Panc1 (cell line): ENCODE measurements around the gene SLC19A1. TPM values are rescaled to one million over a fixed set of nuclear protein-coding genes. Genes with fewer than 3 reads are reported as not detected.

Experiments
- ATAC-seq: fragments of 200-7000 bp; cut with Tn5 transposase; 2 replicates; pipeline ENCODE4 v1.9.1; 2020; ENCODE audit warnings: mild to moderate bottlenecking, moderate library complexity
- BruUV-seq: library from RNA; stranded (reverse); fragments of 400-500 nt; replicated peaks from 2 replicates; lab custom pipeline; 2021; lab: Mats Ljungman, UMichigan
- CTCF ChIA-PET: fragments of 300-600 bp; sonication (Branson Sonifier 250); formaldehyde crosslinking; loops from one replicate; lab custom pipeline; 2022; ENCODE audit warnings: antibody characterized with exemption; lab: Charles Lee
- POLR2A ChIA-PET: fragments of 300-600 bp; sonication (Branson Sonifier 250); formaldehyde crosslinking; loops from one replicate; lab custom pipeline; 2022; ENCODE audit warnings: antibody characterized with exemption; lab: Charles Lee
- DNase-seq: peaks from one replicate; pipeline ENCODE4 v3.0.0-alpha.2; 2010; ENCODE audit warnings: low read depth, low spot score
- H3K27ac ChIP-seq: 2 replicates; pipeline ENCODE4 v1.5.1; 2011; ENCODE audit warnings: mild to moderate bottlenecking, low read length, inconsistent platforms
- H3K27me3 ChIP-seq: fragments of 200-500 bp; sonication (Bioruptor generic); 2 replicates; pipeline ENCODE4 v1.6.0; 2014; ENCODE audit warnings: low read length, inconsistent platforms; ENCODE audit not compliant: control insufficient read depth, insufficient read depth
- H3K36me3 ChIP-seq: fragments of 200-500 bp; sonication (Bioruptor generic); 2 replicates; pipeline ENCODE4 v1.5.1; 2014; ENCODE audit warnings: inconsistent platforms, mild to moderate bottlenecking, low read length, moderate library complexity; ENCODE audit not compliant: control insufficient read depth, insufficient read depth
- H3K4me1 ChIP-seq: 2 replicates; pipeline ENCODE4 v1.5.1; 2011; ENCODE audit warnings: inconsistent platforms, mild to moderate bottlenecking, low read length, moderate library complexity; ENCODE audit not compliant: control insufficient read depth, insufficient read depth
- H3K4me3 ChIP-seq, 2 experiments: 2 replicates each; pipeline ENCODE4 v1.5.1; 2011 to 2012; ENCODE audit warnings: low read depth in 2 of 2, low read length in 2 of 2, mild to moderate bottlenecking in 2 of 2, inconsistent platforms in 1 of 2, moderate library complexity in 1 of 2
- H3K9me3 ChIP-seq: fragments of 200-500 bp; sonication (Bioruptor generic); 2 replicates; pipeline ENCODE4 v1.5.1; 2014; ENCODE audit warnings: low read depth, mild to moderate bottlenecking, inconsistent platforms, low read length, moderate library complexity; ENCODE audit not compliant: control insufficient read depth, insufficient read depth
- POLR2AphosphoS5 ChIP-seq: IDR thresholded peaks from 2 replicates; pipeline ENCODE4 v1.6.1; 2012; ENCODE audit warnings: mild to moderate bottlenecking, low read depth, low read length, moderate library complexity
- SIN3A ChIP-seq: IDR thresholded peaks from 2 replicates; pipeline ENCODE4 v1.6.1; 2012; ENCODE audit warnings: low read depth, mild to moderate bottlenecking, low read length, moderate library complexity, borderline replicate concordance; ENCODE audit not compliant: insufficient read depth
- TCF7L2 ChIP-seq: IDR thresholded peaks from 2 replicates; pipeline ENCODE4 v1.6.1; 2011; ENCODE audit warnings: mild to moderate bottlenecking, low read depth, low read length, inconsistent platforms
- in situ Hi-C: cut with HindIII; loops from 2 replicates; pipeline ENCODE4 v1.10.0; 2016; ENCODE audit warnings: low sequenced_read_pairs, low pct_unique_long_range_greater_than_20kb
- intact Hi-C: fragments of 100-400 bp; cut with micrococcal nuclease; formaldehyde crosslinking; loops from one replicate; pipeline ENCODE4 v1.10.0; 2022; ENCODE audit not compliant: unreplicated experiment
- total RNA-seq: library from RNA; stranded (reverse); gene quantifications from one replicate; pipeline ENCODE4 v1.2.1, GENCODE V29; 2021; ENCODE audit not compliant: unreplicated experiment
- TF ChIP-seq, protein P1 (sequence below): fragments of 450-650 bp; IDR thresholded peaks from 2 replicates; pipeline ENCODE4 v1.5.1; 2017; ENCODE audit warnings: mild to moderate bottlenecking
- TF ChIP-seq, protein P2 (sequence below), 2 experiments: IDR thresholded peaks; 2 replicates each; pipeline ENCODE4 v1.6.1; 2011 to 2012; ENCODE audit warnings: low read depth in 2 of 2, control low read depth in 1 of 2, low read length in 1 of 2, mild to moderate bottlenecking in 1 of 2, moderate library complexity in 1 of 2; ENCODE audit not compliant: insufficient read depth in 1 of 2

The SLC19A1 gene
- total RNA-seq, 1 experiment from 2014 or later = 24.5 TPM

DNA sequence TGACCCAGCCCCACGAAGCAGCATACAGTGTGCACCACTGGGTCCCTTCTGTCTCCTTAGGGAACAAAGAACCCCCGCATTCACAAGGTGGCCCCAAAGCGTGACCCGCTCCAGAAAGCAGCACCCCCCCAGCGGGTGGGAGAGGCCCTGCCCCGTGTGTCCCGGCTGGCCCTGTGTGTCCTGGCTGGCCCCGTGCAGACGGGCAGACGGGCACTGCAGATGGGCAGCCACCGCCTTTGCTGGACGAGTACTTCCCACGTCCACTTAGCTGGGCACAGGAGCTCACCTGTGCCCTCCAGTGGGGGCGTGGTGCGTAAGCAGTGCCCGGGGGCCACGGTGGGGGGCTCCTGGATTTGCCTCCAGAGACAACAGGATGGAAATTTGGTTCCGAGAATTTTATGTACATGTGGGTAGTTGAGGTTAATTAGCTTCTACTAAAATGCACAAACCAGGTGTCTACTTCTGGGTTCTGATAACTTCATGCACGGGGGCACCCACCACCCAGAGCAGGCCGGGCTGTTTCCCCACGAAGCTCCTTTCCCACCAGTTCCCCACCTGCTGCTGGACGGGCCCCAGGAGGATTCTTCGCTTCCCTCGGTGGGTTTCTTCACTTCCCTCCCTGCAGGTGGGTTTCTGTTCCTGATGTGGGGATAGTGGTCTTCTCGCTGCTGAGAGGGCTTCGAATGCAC is 33.2 kb upstream of the SLC19A1 start:
- H3K27me3 ChIP-seq = no peaks in the 10 kb centered on the region
- no peaks in the 10 kb centered on the region for H3K4me1 ChIP-seq
- intact Hi-C loops (no loop called here), in situ Hi-C loops (no loop called here)
- DNase-seq = no peak
- ATAC-seq = no peak
- no peaks in the 10 kb centered on the region for H3K36me3 ChIP-seq
- BruUV-seq = no TSS peak
- no peak overlapping the region for H3K27ac ChIP-seq
- POLR2A ChIA-PET = no interaction called here
- CTCF ChIA-PET = no interaction called here
- TF ChIP-seq, protein P1, sequence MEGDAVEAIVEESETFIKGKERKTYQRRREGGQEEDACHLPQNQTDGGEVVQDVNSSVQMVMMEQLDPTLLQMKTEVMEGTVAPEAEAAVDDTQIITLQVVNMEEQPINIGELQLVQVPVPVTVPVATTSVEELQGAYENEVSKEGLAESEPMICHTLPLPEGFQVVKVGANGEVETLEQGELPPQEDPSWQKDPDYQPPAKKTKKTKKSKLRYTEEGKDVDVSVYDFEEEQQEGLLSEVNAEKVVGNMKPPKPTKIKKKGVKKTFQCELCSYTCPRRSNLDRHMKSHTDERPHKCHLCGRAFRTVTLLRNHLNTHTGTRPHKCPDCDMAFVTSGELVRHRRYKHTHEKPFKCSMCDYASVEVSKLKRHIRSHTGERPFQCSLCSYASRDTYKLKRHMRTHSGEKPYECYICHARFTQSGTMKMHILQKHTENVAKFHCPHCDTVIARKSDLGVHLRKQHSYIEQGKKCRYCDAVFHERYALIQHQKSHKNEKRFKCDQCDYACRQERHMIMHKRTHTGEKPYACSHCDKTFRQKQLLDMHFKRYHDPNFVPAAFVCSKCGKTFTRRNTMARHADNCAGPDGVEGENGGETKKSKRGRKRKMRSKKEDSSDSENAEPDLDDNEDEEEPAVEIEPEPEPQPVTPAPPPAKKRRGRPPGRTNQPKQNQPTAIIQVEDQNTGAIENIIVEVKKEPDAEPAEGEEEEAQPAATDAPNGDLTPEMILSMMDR = no peak
- TF ChIP-seq, protein P2, sequence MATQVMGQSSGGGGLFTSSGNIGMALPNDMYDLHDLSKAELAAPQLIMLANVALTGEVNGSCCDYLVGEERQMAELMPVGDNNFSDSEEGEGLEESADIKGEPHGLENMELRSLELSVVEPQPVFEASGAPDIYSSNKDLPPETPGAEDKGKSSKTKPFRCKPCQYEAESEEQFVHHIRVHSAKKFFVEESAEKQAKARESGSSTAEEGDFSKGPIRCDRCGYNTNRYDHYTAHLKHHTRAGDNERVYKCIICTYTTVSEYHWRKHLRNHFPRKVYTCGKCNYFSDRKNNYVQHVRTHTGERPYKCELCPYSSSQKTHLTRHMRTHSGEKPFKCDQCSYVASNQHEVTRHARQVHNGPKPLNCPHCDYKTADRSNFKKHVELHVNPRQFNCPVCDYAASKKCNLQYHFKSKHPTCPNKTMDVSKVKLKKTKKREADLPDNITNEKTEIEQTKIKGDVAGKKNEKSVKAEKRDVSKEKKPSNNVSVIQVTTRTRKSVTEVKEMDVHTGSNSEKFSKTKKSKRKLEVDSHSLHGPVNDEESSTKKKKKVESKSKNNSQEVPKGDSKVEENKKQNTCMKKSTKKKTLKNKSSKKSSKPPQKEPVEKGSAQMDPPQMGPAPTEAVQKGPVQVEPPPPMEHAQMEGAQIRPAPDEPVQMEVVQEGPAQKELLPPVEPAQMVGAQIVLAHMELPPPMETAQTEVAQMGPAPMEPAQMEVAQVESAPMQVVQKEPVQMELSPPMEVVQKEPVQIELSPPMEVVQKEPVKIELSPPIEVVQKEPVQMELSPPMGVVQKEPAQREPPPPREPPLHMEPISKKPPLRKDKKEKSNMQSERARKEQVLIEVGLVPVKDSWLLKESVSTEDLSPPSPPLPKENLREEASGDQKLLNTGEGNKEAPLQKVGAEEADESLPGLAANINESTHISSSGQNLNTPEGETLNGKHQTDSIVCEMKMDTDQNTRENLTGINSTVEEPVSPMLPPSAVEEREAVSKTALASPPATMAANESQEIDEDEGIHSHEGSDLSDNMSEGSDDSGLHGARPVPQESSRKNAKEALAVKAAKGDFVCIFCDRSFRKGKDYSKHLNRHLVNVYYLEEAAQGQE (IDR thresholded peaks at IDR 0.05; ENCODE audit: insufficient read depth in 1 of 2, low read depth in 2 of 2, low read length in 1 of 2) = no peak
- TF ChIP-seq TCF7L2 (no peak), SIN3A (no peak), POLR2AphosphoS5 (no peak)
- H3K9me3 ChIP-seq = no peaks in the 10 kb centered on the region
- H3K4me3 ChIP-seq = no peak overlapping the region

DNA sequence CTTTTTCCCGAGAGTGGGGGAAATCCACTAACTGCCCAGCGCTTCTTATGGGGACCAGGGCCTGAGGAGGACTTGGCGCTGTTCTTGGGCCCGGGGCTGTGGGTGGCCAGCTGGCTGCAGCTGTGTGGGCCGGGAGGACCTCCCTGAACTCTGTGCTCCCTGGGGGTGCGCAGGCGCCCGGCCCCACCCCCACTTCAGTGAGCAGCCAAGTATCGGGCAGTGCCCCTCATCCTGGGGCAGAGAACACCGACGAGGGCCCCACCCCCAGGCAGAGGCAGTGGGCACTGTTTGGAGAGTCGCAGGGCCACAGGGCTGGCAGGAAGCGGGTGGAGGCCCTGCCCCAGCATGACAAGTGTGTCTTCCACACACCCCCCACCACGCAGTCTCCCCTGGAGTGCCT is 32.5 kb upstream of the SLC19A1 start:
- POLR2A ChIA-PET = no interaction called here
- CTCF ChIA-PET = no interaction called here
- no peak for TF ChIP-seq SIN3A
- no peak for TF ChIP-seq POLR2AphosphoS5
- TF ChIP-seq, protein P1 = no peak
- Histone ChIP-seq H3K36me3 (no peaks in the 10 kb centered on the region), H3K27me3 (no peaks in the 10 kb centered on the region), H3K4me3 (no peak overlapping the region), H3K27ac (no peak overlapping the region), H3K9me3 (no peaks in the 10 kb centered on the region), H3K4me1 (no peaks in the 10 kb centered on the region)
- BruUV-seq = no TSS peak
- ATAC-seq (no peak), DNase-seq (no peak)
- in situ Hi-C loops (no loop called here), intact Hi-C loops (no loop called here)
